Endodermal cell (in vitro differentiated cells): ENCODE data around the gene ZNF174. TPM values are rescaled to one million over a fixed set of nuclear protein-coding genes. Genes with fewer than 3 reads are reported as not detected.
A peak's percentile ranks its signal among the peaks of the same experiment; 100 is the strongest.

Experiments
- DNase-seq: peaks from one replicate; pipeline ENCODE4 v3.0.0-alpha.2; 2017
- H3K27ac ChIP-seq: 2 replicates; pipeline ENCODE4 v1.5.1; 2013; ENCODE audit warnings: mild to moderate bottlenecking, low read depth, low read length, moderate library complexity
- H3K27me3 ChIP-seq: 2 replicates; pipeline ENCODE4 v1.6.1; 2013; ENCODE audit warnings: mild to moderate bottlenecking, low read length, moderate library complexity; ENCODE audit not compliant: insufficient read depth, control insufficient read depth, poor library complexity, severe bottlenecking
- H3K36me3 ChIP-seq: 2 replicates; pipeline ENCODE4 v1.7.0; 2013; ENCODE audit warnings: mild to moderate bottlenecking, low read length, moderate library complexity; ENCODE audit not compliant: control insufficient read depth, insufficient read depth
- H3K4me1 ChIP-seq: one replicate; pipeline ENCODE4 v1.7.0; 2013; ENCODE audit warnings: low read length; ENCODE audit not compliant: control insufficient read depth, insufficient read depth
- H3K4me3 ChIP-seq: 2 replicates; pipeline ENCODE4 v1.5.1; 2013; ENCODE audit warnings: mild to moderate bottlenecking, low read length, moderate library complexity
- H3K9ac ChIP-seq: 2 replicates; pipeline ENCODE4 v1.6.1; 2013; ENCODE audit warnings: mild to moderate bottlenecking, low read length, moderate library complexity; ENCODE audit not compliant: poor library complexity, severe bottlenecking; ENCODE audit errors: extremely low read depth
- H3K9me3 ChIP-seq: 2 replicates; pipeline ENCODE4 v1.6.1; 2013; ENCODE audit warnings: mild to moderate bottlenecking, low read length, moderate library complexity; ENCODE audit not compliant: control insufficient read depth
- H3K27ac Mint-ChIP-seq: 2 replicates; pipeline ENCODE4 v1.8.0; 2020; ENCODE audit warnings: mixed read lengths
- H3K27me3 Mint-ChIP-seq: 2 replicates; pipeline ENCODE4 v1.8.0; 2021; ENCODE audit warnings: mild to moderate bottlenecking, mixed read lengths; ENCODE audit not compliant: insufficient read depth
- H3K36me3 Mint-ChIP-seq: 2 replicates; pipeline ENCODE4 v1.8.0; 2020; ENCODE audit warnings: low read depth, mixed read lengths
- H3K4me1 Mint-ChIP-seq: 2 replicates; pipeline ENCODE4 v1.8.0; 2020; ENCODE audit warnings: mixed read lengths
- H3K4me3 Mint-ChIP-seq: 2 replicates; pipeline ENCODE4 v1.8.0; 2020; ENCODE audit warnings: mild to moderate bottlenecking, moderate library complexity, mixed read lengths
- H3K9me3 Mint-ChIP-seq: 2 replicates; pipeline ENCODE4 v1.8.0; 2020; ENCODE audit warnings: mild to moderate bottlenecking, mixed read lengths
- WGBS, 2 experiments: methylation state at CpG; one replicate each; pipeline versions ENCODE4 v1.1.5 to v1.1.7; 2013; ENCODE audit warnings: missing lambda C conversion rate in 2 of 2, mixed read lengths in 1 of 2; ENCODE audit not compliant: insufficient coverage in 1 of 2, insufficient read length in 1 of 2; 5-methylcytosine and 5-hydroxymethylcytosine counted together
- long read RNA-seq, 4 experiments: library from polyadenylated mRNA in 2 of 4; library from RNA in 1 of 4; library from capped mRNA in 1 of 4; stranded (forward) in 3 of 4; unstranded in 1 of 4; transcript quantifications; one replicate each; pipeline ENCODE4 v2.0.0, GENCODE V29; 2020 to 2021; ENCODE audit warnings: inconsistent platforms in 1 of 4
- polyA plus RNA-seq, 2 experiments: library from polyadenylated mRNA; stranded (reverse); fragments of 50-300 nt; gene quantifications; one replicate each; pipeline ENCODE4 v1.2.3, GENCODE V29; 2013
- total RNA-seq, 2 donors: library from RNA; stranded (reverse); fragmentation: NEBNext Ultra II Directional in 1 of 2; extraction: Animal tissue kit (Norgen Biotek cat#: 25700) in 1 of 2; gene quantifications; 2 replicates in 1 of 2; 3 replicates in 1 of 2; pipeline ENCODE4 v1.2.1, GENCODE V29; 2021
- TF ChIP-seq, protein P1 (sequence below): fragments of 200-600 bp; sonication (generic); conservative IDR thresholded peaks from 2 replicates; pipeline ENCODE4 v1.5.0; 2021; ENCODE audit warnings: antibody characterized with exemption, mild to moderate bottlenecking

Gene ZNF174
- total RNA-seq = 10 to 100 TPM; 11.0 to 13.5 TPM
- 11.5 TPM for polyA plus RNA-seq (2013, experiment 1 of 2)
- polyA plus RNA-seq (2013, experiment 2 of 2) = 12.8 TPM
- long read RNA-seq, experiment 1, transcript ZNF174-201 (3 exons, 2,260 nt) = major isoform, 8 of 10 reads
- long read RNA-seq, experiment 1, partial matches to known transcripts = 2 of 10 reads
- long read RNA-seq, experiment 1, other reads (novel, unspliced or antisense) = 0 of 10 reads
- long read RNA-seq, experiment 2, transcript ZNF174-201 (3 exons, 2,260 nt) = major isoform, 11 of 17 reads
- long read RNA-seq, experiment 2, partial matches to known transcripts = 0 of 17 reads
- long read RNA-seq, experiment 2, other reads (novel, unspliced or antisense) = 4 of 17 reads
- long read RNA-seq, experiment 3, transcript ZNF174-202 (3 exons, 1,557 nt) = minor isoform, 12 of 88 reads
- long read RNA-seq, experiment 3, transcript ZNF174-201 (3 exons, 2,260 nt) = major isoform, 70 of 88 reads
- long read RNA-seq, experiment 3, partial matches to known transcripts = 1 of 88 reads
- long read RNA-seq, experiment 3, other reads (novel, unspliced or antisense) = 2 of 88 reads
- long read RNA-seq, experiment 4, partial matches to known transcripts = 2 of 5 reads
- long read RNA-seq, experiment 4, other reads (novel, unspliced or antisense) = 1 of 5 reads

DNA sequence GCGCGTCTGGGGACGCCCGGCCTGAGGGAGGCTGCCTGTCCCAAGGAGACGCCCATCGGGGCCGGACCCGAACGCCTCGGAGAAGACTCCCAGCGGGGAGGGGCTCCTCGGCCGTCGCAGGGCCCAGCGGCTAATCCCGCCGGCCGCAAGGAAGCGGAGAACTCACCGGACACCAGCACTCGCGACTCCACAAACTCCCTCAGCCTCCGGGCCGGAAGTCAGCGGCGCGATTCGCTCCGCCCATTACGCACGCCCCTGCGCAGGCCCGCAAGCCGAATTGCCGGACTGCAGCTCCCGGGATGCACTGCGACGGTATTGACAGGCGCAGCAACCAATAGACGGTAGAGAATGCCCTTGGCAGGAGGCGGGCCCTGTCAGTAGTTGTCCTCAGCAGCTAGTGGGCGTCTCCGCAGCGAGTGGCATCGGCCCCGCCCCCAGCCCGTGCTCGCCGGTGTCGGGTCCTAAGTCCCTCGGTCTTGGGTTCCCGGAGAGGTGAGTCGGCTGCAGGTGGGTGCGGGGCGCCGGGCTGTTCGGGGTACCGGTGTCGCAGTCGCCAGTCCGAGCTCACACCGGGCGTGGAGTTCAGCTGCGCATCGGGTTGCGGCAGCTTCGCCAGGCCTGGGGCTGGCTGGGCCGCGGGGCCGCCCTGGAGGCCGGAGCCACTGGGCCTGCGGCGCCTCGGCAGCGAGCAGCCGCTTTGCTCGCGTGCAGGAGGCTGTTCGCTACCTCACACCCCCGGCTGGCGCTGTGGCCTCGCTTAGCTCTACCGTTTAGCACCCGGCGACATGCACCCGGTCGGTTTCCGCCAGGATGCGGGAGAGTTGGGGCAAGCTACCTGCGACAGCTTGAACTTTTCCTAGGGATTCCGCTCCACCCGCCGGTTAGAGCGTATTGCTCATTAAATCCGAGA, at the start of gene ZNF174, which contains the start of gene ZSCAN32:
Gene ZNF174, plus strand, starts transcription at position 437 of the 910 bp plus-strand sequence. CDS start 790 bp downstream, outside the sequence.
Gene ZSCAN32, minus strand, starts transcription at position 226 of the 910 bp plus-strand sequence. CDS start 3,447 bp downstream, outside the sequence.
- peak within 1 kb of the TSS; percentile 2 for H3K27ac ChIP-seq
- WGBS, 2 experiments = 0% methylated on average over 38 to 95 of the region's 95 CpGs
- peaks cover 61% of the 10 kb centered on the region for H3K36me3 Mint-ChIP-seq

DNA sequence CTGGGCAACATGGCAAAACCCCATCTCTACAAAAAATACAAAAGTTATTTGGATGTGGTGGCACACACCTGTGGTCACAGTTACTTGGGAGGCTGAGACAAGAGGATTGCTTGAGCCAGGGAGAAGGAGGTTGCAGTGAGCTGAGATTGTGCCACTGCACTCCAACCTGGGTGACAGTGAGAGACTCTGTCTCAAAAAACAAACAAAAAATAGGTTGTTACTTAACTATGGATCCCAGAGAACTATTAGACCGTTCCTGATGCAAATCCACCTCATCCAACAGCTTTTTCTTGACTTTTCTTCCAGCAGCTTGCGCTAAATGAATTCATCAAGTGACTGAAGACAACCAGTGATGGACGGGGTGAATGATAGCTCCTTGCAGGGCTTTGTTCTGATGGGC, 45.4 kb upstream of the ZNF174 start, which contains the start of gene OR2C1:
Gene OR2C1, plus strand, starts transcription at position 301 of the 400 bp plus-strand sequence. Its CDS starts 52 bp downstream, at position 353.
- Mint-ChIP-seq H3K9me3 (peaks cover 30% of the 10 kb centered on the region), H3K4me1 (no peaks in the 10 kb centered on the region), H3K27me3 (peaks cover 30% of the 10 kb centered on the region), H3K36me3 (no peaks in the 10 kb centered on the region), H3K27ac (no peak within 1 kb of the TSS), H3K4me3 (no peak within 1 kb of the TSS)
- no peaks in the 10 kb centered on the region for H3K9me3 ChIP-seq
- 69 to 71% methylated on average over 3 of the region's 3 CpGs for WGBS, 2 experiments
- TF ChIP-seq, protein P1, sequence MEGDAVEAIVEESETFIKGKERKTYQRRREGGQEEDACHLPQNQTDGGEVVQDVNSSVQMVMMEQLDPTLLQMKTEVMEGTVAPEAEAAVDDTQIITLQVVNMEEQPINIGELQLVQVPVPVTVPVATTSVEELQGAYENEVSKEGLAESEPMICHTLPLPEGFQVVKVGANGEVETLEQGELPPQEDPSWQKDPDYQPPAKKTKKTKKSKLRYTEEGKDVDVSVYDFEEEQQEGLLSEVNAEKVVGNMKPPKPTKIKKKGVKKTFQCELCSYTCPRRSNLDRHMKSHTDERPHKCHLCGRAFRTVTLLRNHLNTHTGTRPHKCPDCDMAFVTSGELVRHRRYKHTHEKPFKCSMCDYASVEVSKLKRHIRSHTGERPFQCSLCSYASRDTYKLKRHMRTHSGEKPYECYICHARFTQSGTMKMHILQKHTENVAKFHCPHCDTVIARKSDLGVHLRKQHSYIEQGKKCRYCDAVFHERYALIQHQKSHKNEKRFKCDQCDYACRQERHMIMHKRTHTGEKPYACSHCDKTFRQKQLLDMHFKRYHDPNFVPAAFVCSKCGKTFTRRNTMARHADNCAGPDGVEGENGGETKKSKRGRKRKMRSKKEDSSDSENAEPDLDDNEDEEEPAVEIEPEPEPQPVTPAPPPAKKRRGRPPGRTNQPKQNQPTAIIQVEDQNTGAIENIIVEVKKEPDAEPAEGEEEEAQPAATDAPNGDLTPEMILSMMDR = no peak
- H3K9ac ChIP-seq = no peak within 1 kb of the TSS
- DNase-seq = no peak
- H3K27ac ChIP-seq = no peak within 1 kb of the TSS
- no peaks in the 10 kb centered on the region for H3K36me3 ChIP-seq
- H3K4me3 ChIP-seq = no peak within 1 kb of the TSS
- H3K4me1 ChIP-seq = no peaks in the 10 kb centered on the region
- H3K27me3 ChIP-seq = peaks cover 11% of the 10 kb centered on the region

More for the DNA sequence above, at the start of gene ZNF174, which contains the start of gene ZSCAN32:
- Mint-ChIP-seq H3K27me3 (peaks cover 2% of the 10 kb centered on the region), H3K9me3 (peaks cover 40% of the 10 kb centered on the region), H3K4me3 (peak within 1 kb of the TSS; percentile 84), H3K27ac (peak within 1 kb of the TSS; percentile 90), H3K4me1 (peaks cover 5% of the 10 kb centered on the region)
- peak within 1 kb of the TSS; percentile 98 for H3K4me3 ChIP-seq
- TF ChIP-seq, protein P1 = no peak
- H3K4me1 ChIP-seq = no peaks in the 10 kb centered on the region
- H3K9me3 ChIP-seq = peaks cover 46% of the 10 kb centered on the region
- H3K36me3 ChIP-seq = peaks cover 54% of the 10 kb centered on the region
- peak within 1 kb of the TSS; percentile 75 for H3K9ac ChIP-seq
- DNase-seq = peak; percentile 100
- H3K27me3 ChIP-seq = no peaks in the 10 kb centered on the region

DNA sequence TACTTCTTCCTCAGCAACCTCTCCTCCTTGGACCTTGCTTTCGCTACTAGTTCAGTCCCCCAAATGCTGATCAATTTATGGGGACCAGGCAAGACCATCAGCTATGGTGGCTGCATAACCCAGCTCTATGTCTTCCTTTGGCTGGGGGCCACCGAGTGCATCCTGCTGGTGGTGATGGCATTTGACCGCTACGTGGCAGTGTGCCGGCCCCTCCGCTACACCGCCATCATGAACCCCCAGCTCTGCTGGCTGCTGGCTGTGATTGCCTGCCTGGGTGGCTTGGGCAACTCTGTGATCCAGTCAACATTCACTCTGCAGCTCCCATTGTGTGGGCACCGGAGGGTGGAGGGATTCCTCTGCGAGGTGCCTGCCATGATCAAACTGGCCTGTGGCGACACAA, 44.9 kb upstream of the ZNF174 start:
- H3K9me3 ChIP-seq = no peaks in the 10 kb centered on the region
- TF ChIP-seq, protein P1 = no peak
- no peak overlapping the region for H3K4me3 ChIP-seq
- peaks cover 35% of the 10 kb centered on the region for H3K27me3 Mint-ChIP-seq
- H3K27ac ChIP-seq = no peak overlapping the region
- no peaks in the 10 kb centered on the region for H3K4me1 Mint-ChIP-seq
- H3K9ac ChIP-seq = no peak overlapping the region
- H3K4me3 Mint-ChIP-seq = no peak overlapping the region
- H3K27ac Mint-ChIP-seq = no peak overlapping the region
- no peak for DNase-seq
- no peaks in the 10 kb centered on the region for H3K36me3 Mint-ChIP-seq
- H3K4me1 ChIP-seq = no peaks in the 10 kb centered on the region
- 90 to 94% methylated on average over 8 to 10 of the region's 10 CpGs for WGBS, 2 experiments
- peaks cover 11% of the 10 kb centered on the region for H3K27me3 ChIP-seq
- H3K36me3 ChIP-seq = no peaks in the 10 kb centered on the region
- H3K9me3 Mint-ChIP-seq = peaks cover 30% of the 10 kb centered on the region
